GM18508 (cell line): Measurements from ENCODE around the gene KLHDC8A.

Source experiments
- ATAC-seq: cut with Tn5 transposase; IDR thresholded peaks from one replicate; pipeline ENCODE4 v1.9.1; 2021; ENCODE audit warnings: moderate number of reproducible peaks; ENCODE audit not compliant: insufficient read depth, unreplicated experiment

The KLHDC8A gene

DNA sequence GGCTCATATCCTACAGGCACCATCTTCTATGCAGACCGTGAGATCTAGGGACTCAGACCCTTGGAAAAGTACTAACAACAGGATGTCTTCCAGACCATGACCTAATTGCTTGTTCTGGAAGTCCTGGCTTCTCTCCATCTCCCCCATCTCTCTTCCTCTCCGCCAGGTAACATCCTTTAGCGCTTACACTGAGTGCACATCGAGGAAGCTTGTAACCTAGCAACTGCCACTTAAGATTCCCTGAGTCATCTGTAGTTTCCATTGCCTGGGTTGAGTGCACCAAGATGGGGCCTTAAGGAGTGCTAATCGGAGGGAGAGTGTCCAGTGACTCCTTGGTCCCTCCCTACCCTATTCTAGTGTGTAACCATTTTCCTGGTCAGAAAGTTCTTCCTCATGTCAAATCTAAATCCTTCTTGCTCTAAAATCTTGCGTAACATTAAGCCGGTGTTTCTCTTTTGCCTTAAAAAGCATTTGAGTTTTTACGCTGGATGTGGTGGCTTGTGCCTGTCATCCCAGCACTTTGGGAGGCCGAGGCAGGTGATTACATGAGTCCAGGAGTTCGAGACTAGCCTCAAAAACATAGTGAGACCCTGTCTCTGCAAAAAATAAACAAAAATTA lies 9.7 kb downstream of the KLHDC8A start:
- ATAC-seq, result no peak

DNA sequence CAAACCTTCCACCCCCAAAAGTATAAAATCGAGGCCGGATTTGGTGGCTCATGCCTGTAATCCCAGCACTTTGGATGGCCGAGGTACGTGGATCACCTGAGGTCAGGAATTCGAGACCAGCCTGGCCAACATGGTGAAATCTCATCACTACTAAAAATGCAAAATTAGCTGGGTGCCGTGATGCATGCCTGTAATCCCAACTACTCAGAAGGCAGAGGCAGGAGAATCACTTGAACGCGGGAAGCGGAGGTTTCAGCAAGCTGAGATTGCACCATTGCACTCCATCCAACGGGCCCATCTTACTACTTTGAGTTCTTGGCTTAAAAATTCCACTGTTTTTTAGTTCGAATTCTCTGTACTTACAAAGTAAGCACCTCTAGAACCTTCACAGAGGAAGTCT lies 11.0 kb downstream of the KLHDC8A start:
- ATAC-seq, result no peak

DNA sequence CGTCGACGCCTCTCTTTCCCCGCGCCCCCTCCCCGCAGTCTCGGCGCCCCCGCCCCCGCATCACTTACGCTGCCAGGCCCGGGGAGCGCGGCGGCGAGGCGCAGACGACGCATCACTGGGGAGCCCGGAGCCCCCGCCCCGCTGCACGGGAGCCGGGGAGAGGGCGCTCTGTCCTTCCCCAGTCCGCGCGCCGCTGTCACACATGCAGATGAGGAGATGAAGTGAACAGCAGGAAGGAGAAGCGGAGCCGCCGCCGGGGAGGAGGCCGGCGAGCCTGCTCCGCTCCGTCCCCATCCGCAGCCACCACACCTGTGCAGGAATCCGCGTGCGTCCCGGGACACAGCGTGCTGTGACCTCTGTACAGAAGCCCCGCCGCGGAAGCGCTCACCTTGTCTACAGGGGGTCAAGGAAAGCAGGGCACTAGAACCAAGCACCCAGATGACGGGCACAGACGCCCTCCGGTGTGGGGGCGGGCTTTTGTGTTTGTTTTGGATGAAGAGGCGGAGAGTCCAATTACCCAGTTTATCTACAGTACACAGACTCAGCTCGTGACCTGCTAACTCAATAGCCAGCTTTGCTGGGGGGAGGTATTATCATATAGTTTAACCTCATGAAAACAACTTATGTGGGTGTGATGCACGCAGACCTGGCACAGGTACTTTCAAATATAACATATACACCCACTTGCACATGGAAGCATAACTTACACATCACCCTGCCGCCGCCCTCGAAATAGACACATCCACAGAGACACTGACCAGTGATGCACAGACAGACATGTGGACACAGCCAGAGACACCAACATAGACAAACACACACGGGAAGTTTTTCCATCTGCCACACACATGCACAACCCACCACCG lies 12.4 kb downstream of the KLHDC8A start:
- ATAC-seq, result no peak

DNA sequence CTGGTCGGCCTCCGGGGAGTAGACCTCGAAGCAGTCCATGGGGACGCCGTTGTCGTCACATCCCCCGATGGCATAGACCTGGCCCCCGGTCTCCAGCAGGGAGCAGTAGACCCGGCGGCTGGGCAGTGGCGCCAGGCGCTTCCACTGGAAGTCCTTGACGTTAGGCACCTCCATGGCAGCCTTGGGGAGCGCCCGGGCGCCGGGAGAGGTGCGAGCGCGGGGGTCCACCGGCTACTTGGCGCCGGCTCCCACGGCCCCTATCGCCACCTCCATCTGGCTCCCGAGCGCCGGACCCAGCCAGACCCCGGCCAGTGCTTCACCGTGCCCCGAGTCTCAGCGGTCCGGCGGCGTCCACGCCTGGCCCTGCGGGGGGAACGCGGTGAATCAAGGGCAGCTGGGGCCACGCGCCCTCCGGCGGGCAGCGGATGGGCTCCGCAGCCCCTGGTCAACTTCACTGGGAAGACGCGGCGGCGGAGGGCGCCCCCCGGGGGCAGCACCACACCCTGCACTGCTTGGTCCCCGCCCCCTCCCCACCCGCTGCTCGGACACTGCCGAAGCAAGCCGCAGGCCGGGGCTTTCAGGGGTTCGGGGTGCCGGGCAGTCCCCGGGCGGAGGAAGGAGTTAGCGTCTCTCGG lies 13.2 kb downstream of the KLHDC8A start:
- ATAC-seq, result no peak

- no peak for ATAC-seq
Observed at GRCh38 chr1:205342986-205343385, 13.7 kb downstream of the KLHDC8A start.

DNA sequence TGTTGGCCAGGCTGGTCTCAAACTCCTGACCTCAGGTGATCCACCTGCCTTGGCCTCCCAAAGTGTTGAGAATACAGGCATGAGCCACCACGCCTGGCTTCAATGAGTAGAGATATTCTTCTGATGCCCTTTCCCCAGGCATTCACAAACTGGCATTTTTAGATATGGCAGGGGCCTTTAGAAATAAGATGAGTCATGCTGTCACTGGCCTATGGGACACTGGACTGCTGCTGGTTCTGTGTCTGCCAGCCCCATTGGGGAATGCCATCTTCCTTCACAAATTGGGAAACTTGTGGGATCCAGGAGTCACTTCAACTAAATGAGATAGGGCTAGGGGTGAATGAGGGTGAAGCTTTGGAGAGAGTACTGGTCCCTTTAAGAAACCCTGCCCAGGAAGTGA lies 16.0 kb downstream of the KLHDC8A start:
- no peak for ATAC-seq

GRCh38 chr1:205339717-205340116 lies 17.0 kb downstream of the KLHDC8A start:
- ATAC-seq, result no peak

- ATAC-seq, result no peak
Observed at GRCh38 chr1:205339197-205339702, 17.5 kb downstream of the KLHDC8A start.

- no peak for ATAC-seq
Observed at GRCh38 chr1:205338011-205338410, 18.7 kb downstream of the KLHDC8A start.

DNA sequence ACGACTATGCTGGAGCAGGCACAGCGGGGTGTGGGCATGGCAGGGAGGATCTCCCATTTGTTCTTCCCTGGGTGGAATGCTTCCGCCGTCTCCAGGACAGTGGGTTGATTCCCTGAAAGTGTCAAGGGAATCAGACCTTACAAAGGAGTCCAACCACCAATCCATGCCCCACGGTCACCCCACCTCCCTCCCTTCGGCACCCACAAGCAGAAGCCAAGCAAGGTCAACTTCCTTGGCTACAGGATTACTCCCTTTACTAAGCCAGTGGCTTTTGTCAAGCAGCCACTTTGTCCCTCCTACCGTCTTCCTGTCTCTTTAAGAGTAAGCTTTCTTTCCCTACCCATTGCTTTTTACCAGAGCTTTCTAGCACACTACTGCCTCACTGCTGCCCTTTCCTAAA lies 19.2 kb downstream of the KLHDC8A start:
- ATAC-seq, result no peak

- no peak for ATAC-seq
Observed at GRCh38 chr1:205335692-205336091, 21.0 kb downstream of the KLHDC8A start.

- ATAC-seq, result no peak
Observed at GRCh38 chr1:205332015-205332791, 24.5 kb downstream of the KLHDC8A start.

- no peak for ATAC-seq
Observed at GRCh38 chr1:205330150-205330549, 26.6 kb downstream of the KLHDC8A start.

DNA sequence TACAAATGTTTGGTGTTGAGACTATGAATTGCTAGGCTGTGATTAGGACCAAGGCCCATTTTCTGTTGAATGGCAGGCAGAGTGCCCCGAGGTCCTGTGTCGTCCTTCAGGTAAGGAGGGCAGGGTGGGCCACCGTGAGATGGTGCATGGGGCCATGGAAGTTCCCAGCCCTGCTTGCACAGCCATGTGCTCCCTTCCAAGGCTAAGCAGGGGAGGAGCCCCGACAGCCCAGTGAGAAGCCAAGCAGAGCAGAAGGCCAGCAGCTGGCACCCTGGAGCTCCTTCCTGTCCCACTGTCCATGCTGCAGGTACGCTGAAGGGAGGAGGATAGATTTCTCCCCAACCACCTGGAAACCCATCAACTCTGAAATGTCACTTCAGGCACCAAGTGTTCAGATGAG lies 27.0 kb downstream of the KLHDC8A start:
- no peak for ATAC-seq

- ATAC-seq, result no peak
Observed at GRCh38 chr1:205328476-205328875, 28.2 kb downstream of the KLHDC8A start.

- ATAC-seq, result no peak
Observed at GRCh38 chr1:205326812-205327466, 29.8 kb downstream of the KLHDC8A start.

GRCh38 chr1:205325334-205325884 lies 31.3 kb downstream of the KLHDC8A start:
- ATAC-seq, result no peak

- no peak for ATAC-seq
Observed at GRCh38 chr1:205324781-205325180, 31.9 kb downstream of the KLHDC8A start.

GRCh38 chr1:205323794-205324193 lies 32.9 kb downstream of the KLHDC8A start:
- no peak for ATAC-seq

DNA sequence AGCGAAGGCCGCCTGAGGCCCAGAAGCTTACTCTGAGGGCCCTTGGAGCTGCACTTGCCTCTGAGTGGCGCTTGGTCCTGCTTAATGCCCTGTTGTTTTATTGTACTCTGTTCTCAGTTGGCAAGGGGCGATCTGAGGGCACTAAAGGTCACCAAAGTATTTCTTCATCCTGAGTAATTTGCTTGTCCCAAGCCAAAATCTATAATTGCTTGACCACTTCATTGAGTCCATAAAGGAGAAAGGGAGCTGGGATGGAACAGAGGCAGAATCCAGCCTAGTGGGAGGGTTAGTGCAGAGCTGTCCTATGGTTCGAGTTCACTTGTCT lies 34.8 kb downstream of the KLHDC8A start:
- no peak for ATAC-seq
